Astrocyte of the hippocampus (primary cell): ENCODE data around the gene VEPH1.

ENCODE experiments used
- DNase-seq: peaks from one replicate; pipeline ENCODE4 v3.0.0; 2011; ENCODE audit warnings: low read depth, low spot score

The VEPH1 gene

DNA sequence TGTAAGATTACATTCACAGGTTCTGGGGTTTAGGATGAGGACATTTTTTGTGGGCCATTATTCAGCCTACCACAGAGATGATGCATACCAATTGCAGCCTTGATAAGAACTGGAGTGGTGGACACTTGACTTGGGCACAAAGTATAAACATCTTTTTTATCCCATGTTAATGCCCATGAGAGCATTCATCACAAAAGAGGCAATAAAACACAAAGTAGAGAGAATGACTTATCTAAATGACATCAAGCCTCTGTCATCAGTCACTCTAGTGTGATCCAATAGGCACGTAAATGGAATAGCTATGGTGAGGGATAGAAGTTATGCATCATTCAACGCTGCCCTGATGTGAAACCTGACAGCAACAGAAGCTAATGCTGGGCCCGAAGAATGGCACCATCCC lies 25.8 kb downstream of the VEPH1 start:
- no peak for DNase-seq

DNA sequence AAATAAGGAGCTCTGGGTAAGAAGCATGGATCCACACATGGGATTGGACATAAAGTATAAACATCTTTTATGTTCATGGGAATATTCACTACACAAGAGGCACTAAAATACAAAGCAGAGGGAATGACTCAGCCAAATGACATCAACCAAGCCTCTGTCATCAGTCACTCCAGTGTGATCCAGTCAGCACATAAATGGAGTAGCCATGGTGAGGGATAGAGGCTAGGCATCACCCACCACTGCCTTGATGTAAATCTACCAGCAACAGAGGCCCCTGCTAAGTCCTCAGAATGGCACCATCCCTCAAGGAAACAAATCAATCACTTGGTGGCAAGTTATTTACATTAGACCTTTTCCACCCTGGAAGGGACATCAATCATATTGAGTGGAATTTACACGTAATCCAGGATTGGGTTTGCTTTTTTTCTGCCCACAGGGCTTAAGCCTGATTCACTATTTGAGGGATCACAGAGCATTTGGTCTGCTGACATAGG lies 27.2 kb downstream of the VEPH1 start:
- DNase-seq = peak; percentile 70

DNA sequence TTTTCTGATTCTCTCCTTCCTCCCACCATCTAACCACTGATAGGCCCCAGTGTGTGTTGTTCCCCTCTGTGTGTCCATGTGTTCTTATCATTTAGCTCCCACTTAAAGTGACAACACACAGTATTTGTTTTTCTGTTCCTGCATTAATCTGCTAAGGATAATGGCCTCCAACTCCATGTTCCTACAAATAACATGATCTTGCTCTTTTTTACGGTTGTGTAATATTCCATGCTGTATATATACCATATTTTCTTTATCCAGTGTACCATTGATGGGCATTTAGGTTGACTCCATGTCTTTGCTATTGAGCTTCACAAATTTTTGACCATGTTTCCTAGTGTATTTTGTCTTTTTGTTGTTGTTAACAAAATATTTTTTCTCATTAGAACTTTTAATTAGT lies 30.6 kb downstream of the VEPH1 start:
- DNase-seq = no peak

DNA sequence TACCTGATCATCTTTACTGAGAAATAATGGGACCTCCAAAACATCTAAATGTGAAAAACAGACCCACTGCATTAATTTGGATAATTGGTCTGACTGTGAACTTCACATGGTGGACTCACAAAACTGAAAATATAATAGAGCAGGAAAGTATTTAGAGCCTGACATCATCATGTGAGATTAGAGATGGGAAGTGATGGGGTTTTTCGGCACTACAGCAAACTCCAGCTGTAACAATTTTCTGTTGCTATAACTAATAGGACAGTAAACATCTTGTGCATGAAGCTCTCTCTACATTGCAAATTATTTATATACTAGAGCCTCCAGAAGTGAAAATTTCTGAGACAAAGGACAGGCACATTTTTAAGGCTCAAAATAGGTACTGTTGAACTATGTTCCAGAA lies 32.2 kb downstream of the VEPH1 start:
- DNase-seq = no peak

DNA sequence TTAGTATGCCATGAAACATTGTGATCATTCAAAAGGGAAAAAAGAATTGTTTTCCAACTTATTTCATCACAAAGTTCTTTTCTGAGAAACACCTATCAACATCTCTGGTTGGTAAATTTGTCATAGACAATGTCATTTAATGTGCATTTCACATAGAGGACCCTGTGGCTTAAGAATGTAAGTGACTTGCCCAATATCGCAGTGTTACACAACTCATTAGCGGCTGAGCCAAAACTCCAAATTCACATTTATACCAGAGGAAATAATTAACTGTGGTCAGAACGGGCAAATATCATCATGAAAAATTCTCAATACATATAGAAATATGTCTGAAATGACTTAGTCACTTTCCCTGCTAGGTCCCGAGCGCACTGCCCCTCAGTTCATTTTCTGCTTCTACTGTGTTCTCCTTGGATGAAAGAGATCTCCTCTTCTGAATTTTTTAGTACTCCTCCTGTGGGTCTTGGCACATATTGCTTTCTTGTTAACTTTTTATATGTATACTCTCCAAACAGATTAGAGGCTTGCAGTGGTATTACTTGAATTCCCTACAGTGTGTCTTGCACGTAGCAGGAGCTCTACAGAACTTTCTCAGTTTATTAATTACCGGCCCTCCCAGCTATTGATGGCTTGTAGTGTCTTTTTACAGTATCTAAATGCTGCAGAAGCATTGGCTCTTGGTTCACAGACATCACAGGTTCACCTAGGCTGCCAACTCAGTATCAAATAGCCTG lies 33.5 kb downstream of the VEPH1 start:
- no peak for DNase-seq

DNA sequence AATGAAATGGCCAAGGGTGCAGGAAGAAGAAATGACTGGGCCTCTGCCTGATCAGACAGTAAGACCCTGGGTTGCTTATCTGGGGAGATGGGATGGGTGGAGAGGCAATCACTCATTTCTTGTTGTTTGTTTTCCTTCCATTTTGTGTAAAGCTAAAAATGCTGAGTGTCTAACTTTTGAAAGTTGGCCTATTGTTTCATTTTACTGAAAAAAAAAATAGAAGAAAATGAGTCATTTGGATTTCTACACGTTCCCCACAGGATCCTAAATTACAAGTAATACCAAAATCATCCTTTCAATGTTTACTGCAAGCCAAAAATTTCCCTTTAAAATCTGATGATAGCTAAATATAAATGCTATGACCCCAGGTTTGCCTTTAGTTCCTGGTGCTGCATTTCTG lies 36.0 kb downstream of the VEPH1 start:
- no peak for DNase-seq

DNA sequence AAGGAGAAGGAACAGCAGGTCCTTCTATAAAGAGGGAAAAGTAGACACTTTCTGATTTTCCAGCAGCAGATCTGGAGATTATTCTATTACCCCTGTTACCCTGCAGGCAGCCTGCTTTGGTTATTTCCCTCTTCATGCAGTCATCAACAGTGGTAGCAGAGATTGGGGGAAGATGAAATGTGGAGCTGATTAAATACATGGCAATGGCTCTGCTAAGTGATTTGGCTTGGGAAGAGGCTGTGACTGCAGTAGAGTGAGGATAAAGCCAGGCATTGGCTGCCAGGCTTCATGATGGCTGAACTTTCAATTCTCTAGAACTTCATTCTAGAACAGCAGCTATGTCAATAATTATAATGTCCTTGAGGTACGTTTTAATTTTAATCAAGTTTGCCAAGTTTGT lies 37.5 kb downstream of the VEPH1 start:
- no peak for DNase-seq

DNA sequence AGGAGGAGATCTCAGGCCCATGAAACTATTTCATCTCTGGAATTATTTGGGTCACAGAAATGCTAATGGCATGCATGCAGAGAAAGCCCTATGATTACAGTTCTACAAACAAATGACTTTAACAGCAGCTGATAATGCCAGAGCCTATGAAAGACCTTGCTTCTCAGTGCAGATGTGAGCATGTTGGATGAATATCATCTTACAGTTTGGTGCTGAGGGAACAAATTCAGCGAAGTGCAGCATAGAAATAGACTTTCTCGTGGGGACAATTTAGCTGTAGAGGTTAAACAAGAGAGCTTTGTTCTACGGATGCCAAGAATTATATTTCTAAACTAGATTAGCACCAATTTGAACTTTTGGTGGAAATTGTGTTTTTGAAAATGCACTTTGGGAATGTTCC lies 38.9 kb downstream of the VEPH1 start:
- no peak for DNase-seq

DNA sequence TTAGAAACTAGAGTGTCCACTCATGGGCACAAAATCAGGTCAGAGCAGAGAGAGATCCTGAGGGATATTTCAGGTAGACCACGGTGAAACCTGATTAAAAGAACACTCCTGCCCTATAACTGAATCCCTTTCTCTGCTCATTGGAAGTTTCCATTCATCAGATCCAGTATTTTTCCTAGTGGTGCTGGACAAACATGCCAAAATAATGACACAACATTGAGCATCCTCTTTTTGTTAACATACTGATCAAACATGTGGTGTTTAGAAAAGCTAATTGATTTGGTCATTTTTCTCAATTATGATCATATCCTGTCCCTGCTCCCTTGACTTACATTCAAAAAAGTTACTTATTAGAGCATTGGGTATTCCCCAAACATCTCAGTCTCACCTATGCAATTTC lies 39.4 kb downstream of the VEPH1 start:
- DNase-seq = no peak

DNA sequence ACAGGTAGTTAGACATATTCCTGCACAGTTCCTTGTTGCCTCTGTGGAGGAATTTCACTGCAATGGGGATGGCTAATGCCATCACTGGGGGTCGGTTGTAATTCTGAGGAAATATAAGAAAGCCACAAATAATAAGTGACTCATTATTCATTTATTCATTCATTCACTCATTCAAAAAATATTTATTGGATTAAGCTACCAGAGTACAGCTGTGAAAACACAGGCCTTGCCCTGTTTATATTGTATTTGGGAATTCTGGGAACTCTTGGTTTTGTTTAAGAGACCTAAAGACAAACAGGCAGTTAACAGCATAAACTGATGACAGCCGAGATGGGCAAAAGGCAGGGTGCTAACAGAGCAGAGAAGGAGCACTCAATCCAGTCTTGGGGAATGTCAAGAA lies 43.0 kb downstream of the VEPH1 start:
- peak; percentile 44 for DNase-seq

DNA sequence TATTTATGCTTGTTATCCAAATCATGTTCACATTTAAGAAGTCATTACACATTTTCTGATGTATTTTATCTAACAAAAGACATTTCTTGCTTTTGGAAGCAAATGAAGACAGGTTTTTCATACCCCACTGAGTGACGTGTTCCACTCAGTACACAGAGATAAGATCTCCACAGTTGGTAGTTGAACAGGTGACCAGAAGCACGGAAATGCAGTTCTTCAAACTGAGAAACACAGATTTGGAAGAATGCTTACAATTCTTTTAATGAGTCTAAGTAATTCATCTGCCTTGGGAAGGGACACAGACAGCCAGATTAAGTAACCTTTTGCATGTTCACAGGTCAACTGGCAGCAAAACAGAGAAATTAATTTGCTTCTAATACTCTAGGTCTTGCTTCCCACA lies 43.5 kb downstream of the VEPH1 start:
- DNase-seq = no peak

DNA sequence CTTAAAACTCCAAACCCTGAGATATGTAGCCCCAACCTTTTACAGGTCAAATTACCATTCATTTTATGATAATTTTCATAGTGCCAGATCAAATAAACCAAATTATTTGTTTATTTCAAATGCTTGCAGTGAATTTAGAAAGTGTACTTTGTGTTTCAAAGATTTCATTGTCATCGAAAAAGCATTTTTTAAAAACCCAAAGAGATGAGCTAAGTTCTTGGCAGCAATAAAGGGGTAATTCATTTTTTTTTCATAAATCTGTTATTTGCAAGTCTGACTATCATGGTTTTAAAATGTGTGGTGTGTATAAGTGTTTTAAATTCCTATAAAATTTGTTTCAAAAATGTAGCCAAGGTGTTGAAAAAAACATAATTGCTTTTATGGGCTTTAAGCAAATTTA lies 49.4 kb downstream of the VEPH1 start:
- no peak for DNase-seq

DNA sequence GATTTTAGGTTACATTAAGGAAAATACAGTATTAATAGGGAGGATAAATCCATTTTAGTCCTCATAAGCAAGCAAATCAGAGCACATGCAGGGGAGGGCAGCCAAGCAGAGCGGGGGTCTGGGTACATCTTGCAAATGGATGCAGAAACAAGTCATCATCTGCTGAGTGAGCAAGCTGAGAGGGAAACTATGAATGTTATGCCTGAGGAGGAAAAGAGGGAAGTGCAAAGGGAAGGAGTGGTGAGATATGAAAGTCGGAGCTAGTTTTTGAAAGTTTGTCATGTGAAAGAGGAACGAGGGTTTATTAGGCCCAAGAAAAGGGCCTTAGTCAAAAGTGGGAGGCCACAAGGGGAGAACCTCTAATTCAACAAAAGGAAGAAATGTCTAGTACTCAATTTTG lies 51.1 kb downstream of the VEPH1 start:
- DNase-seq = no peak

DNA sequence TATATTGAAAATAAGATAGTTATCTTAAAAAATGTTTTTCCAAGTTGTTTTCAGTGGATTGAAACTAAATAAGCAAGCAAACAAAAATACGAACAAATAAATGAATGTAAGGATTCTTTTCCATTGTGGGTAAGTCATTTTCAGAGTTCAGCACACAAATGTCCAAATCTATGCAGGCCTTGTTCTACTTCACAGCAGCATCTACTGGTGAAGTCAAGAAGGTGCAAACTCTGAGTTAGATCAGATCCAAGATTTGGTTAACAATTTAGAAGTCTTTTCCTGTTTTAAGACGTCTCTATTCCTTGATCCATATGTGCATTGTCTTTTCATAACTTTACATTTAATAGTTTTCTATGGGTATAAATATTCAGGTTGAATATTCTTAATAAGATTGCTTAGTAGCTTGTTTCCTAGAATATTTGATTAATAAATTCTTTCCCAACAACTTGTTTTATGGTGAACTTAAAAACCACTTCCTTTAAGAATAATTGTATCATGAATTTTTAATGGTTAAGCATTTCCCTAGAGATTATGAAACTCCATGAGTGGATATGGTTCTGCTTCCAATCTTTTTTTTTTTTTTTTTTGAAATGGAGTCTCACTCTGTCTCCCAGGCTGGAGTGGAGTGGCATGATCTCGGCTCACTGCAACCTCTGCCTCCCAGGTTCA lies 56.1 kb downstream of the VEPH1 start:
- DNase-seq = peak; percentile 61

DNA sequence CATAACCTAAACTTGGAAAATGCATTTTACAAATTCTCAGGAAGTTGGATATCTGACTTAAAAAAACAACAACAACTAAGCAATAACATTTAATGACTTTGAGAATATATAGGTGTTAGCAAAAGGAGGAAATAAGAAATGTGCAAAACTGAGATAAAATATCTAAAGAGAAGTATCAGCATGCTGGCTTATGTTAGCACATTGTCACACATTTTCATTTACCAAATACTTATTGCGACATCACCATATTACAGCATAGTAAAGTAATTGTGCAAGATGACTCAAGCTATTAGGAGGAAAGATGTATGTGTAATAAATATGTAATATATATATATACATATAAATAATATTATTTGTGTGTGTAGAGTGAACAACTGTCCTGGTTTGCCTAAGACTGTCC lies 57.4 kb downstream of the VEPH1 start:
- DNase-seq = no peak

DNA sequence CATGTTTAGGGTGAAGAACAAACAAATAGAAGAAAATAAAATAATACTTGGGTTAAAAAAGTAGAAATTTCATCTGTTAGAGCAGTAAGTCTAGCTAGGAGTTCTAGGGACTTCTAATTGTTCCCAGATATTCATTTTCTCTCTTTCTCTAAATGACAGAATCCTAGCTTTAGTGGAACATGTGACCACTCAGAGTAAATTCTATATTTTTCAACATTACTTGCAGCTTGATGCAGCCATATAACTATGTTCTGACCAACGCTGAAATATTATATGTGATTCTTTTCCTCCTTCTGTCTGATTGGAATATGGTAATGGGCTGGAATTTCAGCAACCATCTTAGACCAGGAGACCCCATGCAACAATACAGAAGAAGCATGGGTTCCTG lies 58.4 kb downstream of the VEPH1 start:
- no peak for DNase-seq

DNA sequence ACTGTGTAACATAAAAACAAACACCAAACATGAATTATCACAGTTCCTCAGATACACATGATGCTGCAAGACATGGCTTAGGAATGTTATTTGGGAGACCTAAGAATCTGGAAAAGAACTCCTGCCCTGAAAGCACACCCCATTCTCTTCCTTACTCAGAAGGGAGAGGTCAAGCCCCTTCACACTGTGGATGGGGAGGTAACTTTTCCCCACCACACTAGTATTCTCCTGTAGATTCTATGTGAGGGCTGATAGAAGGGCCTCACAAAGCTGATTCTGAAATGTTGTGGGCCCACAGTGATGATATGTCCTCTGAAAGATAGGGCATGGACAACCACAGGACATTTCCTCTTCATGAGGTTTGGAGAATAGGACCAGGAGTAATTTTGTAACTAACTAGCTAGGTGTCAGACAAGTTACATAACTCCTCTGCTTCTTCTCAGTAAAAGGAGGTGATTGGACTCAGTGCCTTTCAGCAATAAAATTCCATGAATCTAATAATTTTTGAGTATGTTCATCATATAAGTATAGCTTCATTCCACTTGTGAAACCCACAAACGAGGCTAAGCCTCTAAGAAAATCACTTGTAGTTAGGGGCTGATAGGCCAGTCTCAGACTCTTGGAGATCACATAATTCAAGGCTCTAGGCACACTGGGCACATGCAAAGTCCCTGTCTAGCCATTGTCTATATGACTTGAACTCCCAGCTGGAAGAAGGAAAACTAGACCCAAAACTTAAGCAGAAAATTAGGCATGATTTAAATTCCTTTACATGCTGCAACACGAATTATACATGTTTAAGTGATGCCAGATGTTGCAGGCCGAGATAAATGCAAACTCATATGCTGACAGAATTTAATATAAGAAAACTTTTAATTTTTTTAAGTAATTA lies 59.1 kb downstream of the VEPH1 start:
- no peak for DNase-seq

DNA sequence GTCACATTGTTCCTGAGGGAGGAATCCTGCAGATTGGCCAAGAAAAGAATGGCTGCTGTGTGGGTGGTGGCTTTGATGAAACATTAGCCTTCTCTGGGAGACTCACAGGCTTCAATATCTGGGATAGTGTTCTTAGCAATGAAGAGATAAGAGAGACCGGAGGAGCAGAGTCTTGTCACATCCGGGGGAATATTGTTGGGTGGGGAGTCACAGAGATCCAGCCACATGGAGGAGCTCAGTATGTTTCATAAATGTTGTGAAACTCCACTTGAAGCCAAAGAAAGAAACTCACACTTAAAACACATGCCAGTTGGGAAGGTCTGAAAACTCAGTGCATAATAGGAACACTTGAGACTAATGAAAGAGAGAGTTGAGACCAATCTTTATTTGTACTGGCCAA lies 60.5 kb downstream of the VEPH1 start:
- no peak for DNase-seq

DNA sequence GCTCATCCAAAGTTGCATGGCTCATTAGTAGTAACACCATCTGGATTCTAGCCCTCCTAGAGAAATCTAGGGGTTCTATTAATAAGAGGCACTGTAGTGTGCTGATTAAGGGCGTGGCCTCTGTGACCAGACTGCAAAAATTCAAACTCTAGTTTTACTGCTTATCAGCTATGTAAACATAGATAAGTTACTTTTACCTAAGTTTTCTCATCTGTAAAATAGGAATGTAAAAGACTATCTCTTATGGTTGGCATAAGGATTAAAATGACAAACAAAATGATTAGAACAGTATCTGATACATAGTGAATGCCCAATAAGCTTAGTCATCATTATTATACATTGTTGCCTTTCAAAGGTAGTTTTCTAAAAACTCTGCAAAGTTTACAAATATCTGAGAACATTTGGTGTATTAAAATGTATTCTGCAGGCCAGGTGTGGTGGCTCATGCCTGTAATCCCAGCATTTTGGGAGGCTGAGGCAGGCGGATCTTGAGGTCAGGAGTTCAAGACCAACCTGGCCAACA lies 62.1 kb downstream of the VEPH1 start:
- no peak for DNase-seq

DNA sequence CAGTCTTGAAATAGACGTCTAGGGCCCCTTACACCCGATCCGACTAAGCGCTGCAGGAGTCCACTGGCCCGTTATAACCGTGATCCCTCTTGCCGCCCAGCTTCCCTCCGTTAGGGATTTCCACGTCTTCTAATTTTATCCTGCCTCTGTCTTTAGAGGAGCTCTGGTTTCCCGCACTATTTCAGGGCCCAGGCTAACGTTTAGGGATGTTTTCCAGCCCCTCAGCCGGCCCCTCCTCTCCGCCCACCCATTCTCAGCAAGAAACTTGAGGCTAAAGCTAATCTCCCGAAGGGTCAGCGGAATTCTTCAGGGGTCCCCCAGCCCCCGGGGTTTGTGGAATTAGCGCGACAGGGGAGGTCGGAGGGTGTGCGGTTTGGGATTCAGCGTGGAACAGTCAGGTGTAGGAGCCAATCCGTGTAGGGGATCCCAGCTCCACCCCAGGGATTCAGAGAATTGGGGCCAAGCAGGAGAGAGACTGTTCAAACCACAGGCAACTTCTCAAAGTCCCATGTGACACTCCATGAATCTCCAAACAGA lies 65.0 kb downstream of the VEPH1 start:
- no peak for DNase-seq

DNA sequence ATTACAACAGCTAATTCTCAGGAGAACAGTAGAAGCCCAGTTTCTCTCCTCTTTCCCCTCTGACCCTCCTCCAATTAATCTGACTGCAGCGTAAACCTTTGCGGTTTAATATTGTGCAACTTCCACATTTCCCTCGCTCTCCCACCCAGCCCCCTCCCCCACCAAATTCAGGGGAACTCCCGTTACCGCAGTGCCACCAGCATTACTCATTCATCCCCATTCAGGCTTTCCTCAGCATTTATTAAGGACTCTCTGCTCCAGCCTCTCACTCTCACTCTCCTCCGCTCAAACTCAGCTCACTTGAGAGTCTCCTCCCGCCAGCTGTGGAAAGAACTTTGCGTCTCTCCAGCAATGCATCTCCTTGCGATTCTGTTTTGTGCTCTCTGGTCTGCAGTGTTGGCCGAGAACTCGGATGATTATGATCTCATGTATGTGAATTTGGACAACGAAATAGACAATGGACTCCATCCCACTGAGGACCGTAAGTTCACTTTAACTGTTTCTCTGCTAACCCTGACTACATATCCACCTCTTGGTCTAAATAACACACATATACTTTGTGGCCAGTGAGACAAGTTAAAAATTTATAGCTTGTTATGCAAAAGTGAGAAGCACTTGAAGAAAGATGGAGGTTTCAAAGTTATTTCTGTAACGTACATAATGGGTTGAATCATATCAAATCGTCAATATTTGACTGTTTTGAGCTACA lies 66.5 kb downstream of the VEPH1 start, which contains the start of gene PTX3:
Gene PTX3, plus strand, starts transcription at position 268 of the 709 bp plus-strand sequence. Its CDS starts 84 bp downstream, at position 352.
- DNase-seq = peak; percentile 89
